WTC11 (cell line): ENCODE measurements around the gene FBXL14. TPM values are rescaled to one million over a fixed set of nuclear protein-coding genes. Genes with fewer than 3 reads are reported as not detected.

Experiments used
- ATAC-seq: fragments of 200-7000 bp; cut with Tn5 transposase; 2 replicates; pipeline ENCODE4 v1.10.0; 2021; ENCODE audit warnings: mild to moderate bottlenecking, moderate library complexity
- CTCF ChIA-PET: fragments of 300-600 bp; sonication (Branson Sonifier 250); formaldehyde crosslinking; loops from one replicate; lab custom pipeline; 2021; ENCODE audit warnings: antibody characterized with exemption; lab: Charles Lee
- POLR2A ChIA-PET: fragments of 350-600 bp; sonication (Branson Sonifier 250); formaldehyde crosslinking; loops from one replicate; lab custom pipeline; 2021; ENCODE audit warnings: antibody characterized with exemption; lab: Charles Lee
- DNase-seq: peaks from one replicate; pipeline ENCODE4 v3.0.0; 2021; ENCODE audit warnings: low spot score
- H3K27ac Mint-ChIP-seq: 2 replicates; pipeline ENCODE4 v1.8.0; 2021; ENCODE audit warnings: mixed read lengths
- H3K27me3 Mint-ChIP-seq: 2 replicates; pipeline ENCODE4 v1.8.0; 2021; ENCODE audit warnings: low read depth, mild to moderate bottlenecking, moderate library complexity, mixed read lengths
- H3K36me3 Mint-ChIP-seq: 2 replicates; pipeline ENCODE4 v1.8.0; 2021; ENCODE audit warnings: mixed read lengths
- H3K4me1 Mint-ChIP-seq: 2 replicates; pipeline ENCODE4 v1.8.0; 2022; ENCODE audit warnings: mixed read lengths
- H3K4me3 Mint-ChIP-seq: 2 replicates; pipeline ENCODE4 v1.8.0; 2021; ENCODE audit warnings: mild to moderate bottlenecking, moderate library complexity, mixed read lengths
- H3K9me3 Mint-ChIP-seq: 2 replicates; pipeline ENCODE4 v1.8.0; 2021; ENCODE audit warnings: mixed read lengths
- FOXK1 ChIP-seq: sonication (generic); formaldehyde crosslinking; IDR thresholded peaks from 2 replicates; pipeline ENCODE4 v1.8.0; 2022; ENCODE audit warnings: mild to moderate bottlenecking, moderate library complexity, missing genetic modification reagents
- FOXP1 ChIP-seq: sonication (generic); formaldehyde crosslinking; IDR thresholded peaks from 2 replicates; pipeline ENCODE4 v1.8.0; 2022; ENCODE audit warnings: missing genetic modification reagents, mild to moderate bottlenecking, moderate library complexity, borderline replicate concordance
- GRHL2 ChIP-seq: fragments of 250-450 bp; sonication (Bioruptor Pico); IDR thresholded peaks from 2 replicates; pipeline ENCODE4 v1.8.0; 2022; ENCODE audit warnings: mild to moderate bottlenecking, moderate library complexity; ENCODE audit not compliant: insufficient replicate concordance, severe bottlenecking
- HMGA2 ChIP-seq: fragments of 250-450 bp; sonication (Bioruptor Pico); IDR thresholded peaks from 2 replicates; pipeline ENCODE4 v1.4.0; 2021; ENCODE audit warnings: mild to moderate bottlenecking, moderate library complexity
- JAZF1 ChIP-seq: fragments of 250-450 bp; sonication (Bioruptor Pico); IDR thresholded peaks from 2 replicates; pipeline ENCODE4 v1.9.0; 2021; ENCODE audit warnings: moderate library complexity, mild to moderate bottlenecking, inconsistent platforms
- KAT7 ChIP-seq: sonication (generic); formaldehyde crosslinking; IDR thresholded peaks from 2 replicates; pipeline ENCODE4 v1.8.1; 2023; ENCODE audit warnings: missing genetic modification reagents, mild to moderate bottlenecking, borderline replicate concordance
- NR1H2 ChIP-seq: sonication (generic); formaldehyde crosslinking; IDR thresholded peaks from 2 replicates; pipeline ENCODE4 v1.9.0; 2021; ENCODE audit warnings: mild to moderate bottlenecking, moderate library complexity, missing genetic modification reagents
- PRRX2 ChIP-seq: fragments of 250-450 bp; sonication (Bioruptor Pico); IDR thresholded peaks from 2 replicates; pipeline ENCODE4 v1.8.0; 2021; ENCODE audit warnings: mild to moderate bottlenecking
- SOX15 ChIP-seq: fragments of 250-450 bp; sonication (Bioruptor Pico); IDR thresholded peaks from 2 replicates; pipeline ENCODE4 v1.9.0; 2021; ENCODE audit warnings: mild to moderate bottlenecking
- TEAD1 ChIP-seq: sonication (generic); formaldehyde crosslinking; IDR thresholded peaks from 2 replicates; pipeline ENCODE4 v1.8.0; 2022; ENCODE audit warnings: mild to moderate bottlenecking, missing genetic modification reagents
- ZNF121 ChIP-seq: sonication (generic); formaldehyde crosslinking; IDR thresholded peaks from 2 replicates; pipeline ENCODE4 v1.8.0; 2023; ENCODE audit warnings: missing genetic modification reagents
- ZNF138 ChIP-seq: sonication (generic); formaldehyde crosslinking; conservative IDR thresholded peaks from 2 replicates; pipeline ENCODE4 v1.8.1; 2022; ENCODE audit warnings: mild to moderate bottlenecking, moderate library complexity, missing genetic modification reagents
- ZNF423 ChIP-seq: fragments of 250-450 bp; sonication (Bioruptor Pico); IDR thresholded peaks from 2 replicates; pipeline ENCODE4 v2.1.2; 2022; ENCODE audit warnings: mild to moderate bottlenecking, moderate library complexity
- total RNA-seq: library from RNA; stranded (reverse); gene quantifications from 3 replicates; pipeline ENCODE4 v1.2.3, GENCODE V29; 2021
- TF ChIP-seq, protein P1 (sequence below): sonication (generic); formaldehyde crosslinking; IDR thresholded peaks from 2 replicates; pipeline ENCODE4 v1.8.0; 2022; ENCODE audit warnings: mild to moderate bottlenecking, missing genetic modification reagents
- TF ChIP-seq, protein P2 (sequence below): sonication (generic); formaldehyde crosslinking; IDR thresholded peaks from 2 replicates; pipeline ENCODE4 v1.8.0; 2022; ENCODE audit warnings: missing genetic modification reagents
- TF ChIP-seq, protein P3 (sequence below): sonication (generic); formaldehyde crosslinking; IDR thresholded peaks from 2 replicates; pipeline ENCODE4 v1.8.1; 2022; ENCODE audit warnings: low read depth, missing genetic modification reagents, borderline replicate concordance
- TF ChIP-seq, protein P4 (sequence below): fragments of 200-600 bp; IDR thresholded peaks from 2 replicates; pipeline ENCODE4 v1.8.0; 2022; ENCODE audit warnings: antibody characterized with exemption
- TF ChIP-seq, protein P5 (sequence below): sonication (generic); formaldehyde crosslinking; IDR thresholded peaks from 2 replicates; pipeline ENCODE4 v1.8.0; 2022; ENCODE audit warnings: mild to moderate bottlenecking, missing genetic modification reagents
- TF ChIP-seq, protein P6 (sequence below): sonication (generic); formaldehyde crosslinking; conservative IDR thresholded peaks from 2 replicates; pipeline ENCODE4 v1.8.1; 2023; ENCODE audit warnings: mild to moderate bottlenecking, low read depth, missing genetic modification reagents, moderate library complexity
- TF ChIP-seq, protein P7 (sequence below): sonication (generic); formaldehyde crosslinking; IDR thresholded peaks from 2 replicates; pipeline ENCODE4 v1.8.0; 2023; ENCODE audit warnings: missing genetic modification reagents

The FBXL14 gene
- total RNA-seq, 1 experiment from 2014 or later: 12.0 TPM

DNA sequence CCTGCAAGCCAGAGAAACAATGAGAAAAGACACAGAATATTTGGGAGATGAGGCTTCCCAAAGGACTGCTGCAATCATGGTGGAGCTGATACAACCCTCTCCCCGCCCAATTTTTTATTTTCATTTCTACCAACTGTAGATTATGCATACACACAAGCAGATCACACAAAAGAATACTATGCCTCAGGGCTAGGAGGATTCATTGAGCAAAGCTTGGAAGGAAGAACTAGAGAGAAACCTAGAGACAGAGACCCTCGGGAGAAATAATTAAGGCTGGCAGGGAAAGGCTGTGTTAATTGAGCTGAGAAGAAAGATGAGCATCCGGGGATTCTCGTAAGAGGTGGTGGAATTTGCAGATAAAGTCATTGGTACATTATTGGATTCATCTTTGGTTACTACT is 24.8 kb upstream of the FBXL14 start (continued):
- TF ChIP-seq, protein P1, sequence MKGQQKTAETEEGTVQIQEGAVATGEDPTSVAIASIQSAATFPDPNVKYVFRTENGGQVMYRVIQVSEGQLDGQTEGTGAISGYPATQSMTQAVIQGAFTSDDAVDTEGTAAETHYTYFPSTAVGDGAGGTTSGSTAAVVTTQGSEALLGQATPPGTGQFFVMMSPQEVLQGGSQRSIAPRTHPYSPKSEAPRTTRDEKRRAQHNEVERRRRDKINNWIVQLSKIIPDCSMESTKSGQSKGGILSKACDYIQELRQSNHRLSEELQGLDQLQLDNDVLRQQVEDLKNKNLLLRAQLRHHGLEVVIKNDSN (CRISPR knock-in tag): no peak
- TF ChIP-seq GRHL2 (CRISPR knock-in tag): no peak
- no peak for TF ChIP-seq TEAD1

DNA sequence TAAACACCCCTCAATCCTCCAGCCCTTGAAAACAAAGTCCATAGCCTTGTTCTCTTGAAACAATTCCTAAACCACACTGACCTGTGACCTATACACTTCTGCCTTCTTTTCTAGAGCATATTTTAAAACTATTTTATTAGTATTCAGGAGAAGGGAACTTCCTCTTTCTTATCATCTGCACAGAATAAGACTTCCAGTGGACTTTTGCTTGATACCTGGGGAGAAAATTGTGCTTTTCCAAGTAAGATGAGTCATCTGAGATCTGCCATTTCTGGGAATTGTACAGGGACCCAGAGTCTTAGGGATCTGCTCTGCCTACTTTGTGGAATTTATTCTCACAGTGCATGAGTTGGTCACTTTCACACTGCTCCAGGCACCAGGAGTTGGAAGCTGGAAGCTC is 24.1 kb upstream of the FBXL14 start:
- Mint-ChIP-seq H3K4me3 (no peak overlapping the region), H3K9me3 (no peaks in the 10 kb centered on the region), H3K36me3 (no peaks in the 10 kb centered on the region), H3K27ac (no peak overlapping the region), H3K27me3 (peaks cover 22% of the 10 kb centered on the region), H3K4me1 (peaks cover 15% of the 10 kb centered on the region; the same call in 1 of the 2 replicates)
- TF ChIP-seq PRRX2 (CRISPR knock-in tag) (no peak), FOXP1 (no peak), KAT7 (CRISPR knock-in tag) (no peak), NR1H2 (CRISPR knock-in tag) (no peak), ZNF121 (CRISPR knock-in tag) (no peak), SOX15 (CRISPR knock-in tag) (no peak), ZNF138 (no peak), ZNF423 (CRISPR knock-in tag) (no peak), FOXK1 (CRISPR knock-in tag) (no peak), HMGA2 (no peak), JAZF1 (no peak)
- TF ChIP-seq, protein P2, sequence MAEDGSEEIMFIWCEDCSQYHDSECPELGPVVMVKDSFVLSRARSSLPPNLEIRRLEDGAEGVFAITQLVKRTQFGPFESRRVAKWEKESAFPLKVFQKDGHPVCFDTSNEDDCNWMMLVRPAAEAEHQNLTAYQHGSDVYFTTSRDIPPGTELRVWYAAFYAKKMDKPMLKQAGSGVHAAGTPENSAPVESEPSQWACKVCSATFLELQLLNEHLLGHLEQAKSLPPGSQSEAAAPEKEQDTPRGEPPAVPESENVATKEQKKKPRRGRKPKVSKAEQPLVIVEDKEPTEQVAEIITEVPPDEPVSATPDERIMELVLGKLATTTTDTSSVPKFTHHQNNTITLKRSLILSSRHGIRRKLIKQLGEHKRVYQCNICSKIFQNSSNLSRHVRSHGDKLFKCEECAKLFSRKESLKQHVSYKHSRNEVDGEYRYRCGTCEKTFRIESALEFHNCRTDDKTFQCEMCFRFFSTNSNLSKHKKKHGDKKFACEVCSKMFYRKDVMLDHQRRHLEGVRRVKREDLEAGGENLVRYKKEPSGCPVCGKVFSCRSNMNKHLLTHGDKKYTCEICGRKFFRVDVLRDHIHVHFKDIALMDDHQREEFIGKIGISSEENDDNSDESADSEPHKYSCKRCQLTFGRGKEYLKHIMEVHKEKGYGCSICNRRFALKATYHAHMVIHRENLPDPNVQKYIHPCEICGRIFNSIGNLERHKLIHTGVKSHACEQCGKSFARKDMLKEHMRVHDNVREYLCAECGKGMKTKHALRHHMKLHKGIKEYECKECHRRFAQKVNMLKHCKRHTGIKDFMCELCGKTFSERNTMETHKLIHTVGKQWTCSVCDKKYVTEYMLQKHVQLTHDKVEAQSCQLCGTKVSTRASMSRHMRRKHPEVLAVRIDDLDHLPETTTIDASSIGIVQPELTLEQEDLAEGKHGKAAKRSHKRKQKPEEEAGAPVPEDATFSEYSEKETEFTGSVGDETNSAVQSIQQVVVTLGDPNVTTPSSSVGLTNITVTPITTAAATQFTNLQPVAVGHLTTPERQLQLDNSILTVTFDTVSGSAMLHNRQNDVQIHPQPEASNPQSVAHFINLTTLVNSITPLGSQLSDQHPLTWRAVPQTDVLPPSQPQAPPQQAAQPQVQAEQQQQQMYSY (CRISPR knock-in tag): no peak
- TF ChIP-seq, protein P3, sequence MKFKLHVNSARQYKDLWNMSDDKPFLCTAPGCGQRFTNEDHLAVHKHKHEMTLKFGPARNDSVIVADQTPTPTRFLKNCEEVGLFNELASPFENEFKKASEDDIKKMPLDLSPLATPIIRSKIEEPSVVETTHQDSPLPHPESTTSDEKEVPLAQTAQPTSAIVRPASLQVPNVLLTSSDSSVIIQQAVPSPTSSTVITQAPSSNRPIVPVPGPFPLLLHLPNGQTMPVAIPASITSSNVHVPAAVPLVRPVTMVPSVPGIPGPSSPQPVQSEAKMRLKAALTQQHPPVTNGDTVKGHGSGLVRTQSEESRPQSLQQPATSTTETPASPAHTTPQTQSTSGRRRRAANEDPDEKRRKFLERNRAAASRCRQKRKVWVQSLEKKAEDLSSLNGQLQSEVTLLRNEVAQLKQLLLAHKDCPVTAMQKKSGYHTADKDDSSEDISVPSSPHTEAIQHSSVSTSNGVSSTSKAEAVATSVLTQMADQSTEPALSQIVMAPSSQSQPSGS: no peak
- TF ChIP-seq, protein P4, sequence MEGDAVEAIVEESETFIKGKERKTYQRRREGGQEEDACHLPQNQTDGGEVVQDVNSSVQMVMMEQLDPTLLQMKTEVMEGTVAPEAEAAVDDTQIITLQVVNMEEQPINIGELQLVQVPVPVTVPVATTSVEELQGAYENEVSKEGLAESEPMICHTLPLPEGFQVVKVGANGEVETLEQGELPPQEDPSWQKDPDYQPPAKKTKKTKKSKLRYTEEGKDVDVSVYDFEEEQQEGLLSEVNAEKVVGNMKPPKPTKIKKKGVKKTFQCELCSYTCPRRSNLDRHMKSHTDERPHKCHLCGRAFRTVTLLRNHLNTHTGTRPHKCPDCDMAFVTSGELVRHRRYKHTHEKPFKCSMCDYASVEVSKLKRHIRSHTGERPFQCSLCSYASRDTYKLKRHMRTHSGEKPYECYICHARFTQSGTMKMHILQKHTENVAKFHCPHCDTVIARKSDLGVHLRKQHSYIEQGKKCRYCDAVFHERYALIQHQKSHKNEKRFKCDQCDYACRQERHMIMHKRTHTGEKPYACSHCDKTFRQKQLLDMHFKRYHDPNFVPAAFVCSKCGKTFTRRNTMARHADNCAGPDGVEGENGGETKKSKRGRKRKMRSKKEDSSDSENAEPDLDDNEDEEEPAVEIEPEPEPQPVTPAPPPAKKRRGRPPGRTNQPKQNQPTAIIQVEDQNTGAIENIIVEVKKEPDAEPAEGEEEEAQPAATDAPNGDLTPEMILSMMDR: no peak
- TF ChIP-seq, protein P5, sequence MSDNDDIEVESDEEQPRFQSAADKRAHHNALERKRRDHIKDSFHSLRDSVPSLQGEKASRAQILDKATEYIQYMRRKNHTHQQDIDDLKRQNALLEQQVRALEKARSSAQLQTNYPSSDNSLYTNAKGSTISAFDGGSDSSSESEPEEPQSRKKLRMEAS (CRISPR knock-in tag): no peak
- TF ChIP-seq, protein P6, sequence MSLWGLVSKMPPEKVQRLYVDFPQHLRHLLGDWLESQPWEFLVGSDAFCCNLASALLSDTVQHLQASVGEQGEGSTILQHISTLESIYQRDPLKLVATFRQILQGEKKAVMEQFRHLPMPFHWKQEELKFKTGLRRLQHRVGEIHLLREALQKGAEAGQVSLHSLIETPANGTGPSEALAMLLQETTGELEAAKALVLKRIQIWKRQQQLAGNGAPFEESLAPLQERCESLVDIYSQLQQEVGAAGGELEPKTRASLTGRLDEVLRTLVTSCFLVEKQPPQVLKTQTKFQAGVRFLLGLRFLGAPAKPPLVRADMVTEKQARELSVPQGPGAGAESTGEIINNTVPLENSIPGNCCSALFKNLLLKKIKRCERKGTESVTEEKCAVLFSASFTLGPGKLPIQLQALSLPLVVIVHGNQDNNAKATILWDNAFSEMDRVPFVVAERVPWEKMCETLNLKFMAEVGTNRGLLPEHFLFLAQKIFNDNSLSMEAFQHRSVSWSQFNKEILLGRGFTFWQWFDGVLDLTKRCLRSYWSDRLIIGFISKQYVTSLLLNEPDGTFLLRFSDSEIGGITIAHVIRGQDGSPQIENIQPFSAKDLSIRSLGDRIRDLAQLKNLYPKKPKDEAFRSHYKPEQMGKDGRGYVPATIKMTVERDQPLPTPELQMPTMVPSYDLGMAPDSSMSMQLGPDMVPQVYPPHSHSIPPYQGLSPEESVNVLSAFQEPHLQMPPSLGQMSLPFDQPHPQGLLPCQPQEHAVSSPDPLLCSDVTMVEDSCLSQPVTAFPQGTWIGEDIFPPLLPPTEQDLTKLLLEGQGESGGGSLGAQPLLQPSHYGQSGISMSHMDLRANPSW (CRISPR knock-in tag): no peak
- TF ChIP-seq, protein P7, sequence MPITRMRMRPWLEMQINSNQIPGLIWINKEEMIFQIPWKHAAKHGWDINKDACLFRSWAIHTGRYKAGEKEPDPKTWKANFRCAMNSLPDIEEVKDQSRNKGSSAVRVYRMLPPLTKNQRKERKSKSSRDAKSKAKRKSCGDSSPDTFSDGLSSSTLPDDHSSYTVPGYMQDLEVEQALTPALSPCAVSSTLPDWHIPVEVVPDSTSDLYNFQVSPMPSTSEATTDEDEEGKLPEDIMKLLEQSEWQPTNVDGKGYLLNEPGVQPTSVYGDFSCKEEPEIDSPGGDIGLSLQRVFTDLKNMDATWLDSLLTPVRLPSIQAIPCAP (CRISPR knock-in tag): no peak
- ChIA-PET POLR2A (no interaction called here), CTCF (interaction anchor here (1.2 kb wide), 1 partner anchor 16 kb away, joined by 6 read pairs; no protein-coding TSS in a partner anchor)
- DNase-seq (no peak), ATAC-seq (no peak)
